Erythroblast (primary cell): Measurements from ENCODE around the gene ACOX1.

Source experiments
- GATA1 ChIP-seq: IDR thresholded peaks from 2 replicates; pipeline ENCODE4 v1.6.1; 2011; ENCODE audit warnings: low read depth, mild to moderate bottlenecking, control low read depth, low read length, moderate library complexity
- POLR2A ChIP-seq: IDR thresholded peaks from 2 replicates; pipeline ENCODE4 v1.6.1; 2011; ENCODE audit warnings: mild to moderate bottlenecking, low read length

DNA sequence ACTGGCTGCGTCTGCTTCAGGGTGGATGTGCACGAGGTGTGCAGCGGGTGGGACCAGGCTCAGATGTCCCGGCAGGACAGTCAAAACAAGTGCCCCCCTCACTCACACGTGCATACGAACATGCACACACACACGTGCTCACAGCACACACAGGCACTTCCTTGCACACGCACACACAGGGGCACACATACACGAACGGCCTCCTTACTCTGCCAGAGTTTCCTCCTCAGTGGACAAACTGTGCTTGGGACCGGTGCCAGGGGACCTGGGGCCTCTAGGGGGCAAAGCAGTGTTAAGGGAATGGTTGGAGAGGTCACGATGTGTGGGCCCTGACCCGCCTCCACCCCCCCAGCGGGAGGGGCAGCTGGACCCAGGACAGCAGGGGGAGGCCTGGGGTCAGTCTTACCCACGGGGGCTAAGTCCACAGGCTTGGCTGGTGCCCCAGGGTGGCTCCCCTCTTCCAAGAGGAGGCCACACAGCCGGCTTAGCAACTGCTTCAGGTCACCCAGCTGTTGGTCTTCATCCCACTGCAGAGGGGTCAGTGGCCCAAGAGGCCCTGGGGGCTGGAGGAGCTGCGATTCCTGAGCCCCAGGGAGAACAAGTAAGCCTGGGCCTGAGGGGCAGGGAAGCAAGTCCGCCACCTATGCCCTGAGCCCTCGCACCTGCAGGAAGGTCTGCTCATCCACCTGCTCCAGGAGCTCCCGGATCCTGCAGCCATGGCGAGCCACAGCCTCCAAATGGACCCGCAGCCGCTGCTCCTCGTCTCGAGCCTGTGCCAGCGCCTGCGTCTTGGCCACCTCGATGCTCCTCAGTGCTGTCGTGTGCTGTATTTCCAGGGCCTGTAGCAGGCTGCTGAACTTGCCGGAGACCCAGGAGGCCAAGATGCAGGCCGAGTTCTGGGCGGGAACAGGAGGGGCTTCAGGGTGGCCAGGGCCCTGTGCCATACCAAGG is 87.1 kb downstream of the ACOX1 start:
- TF ChIP-seq POLR2A (no peak), GATA1 (no peak)
